ENCODE data around the gene GPR161.

Gene GPR161

GRCh38 chr1:168110896-168111545 lies 25.7 kb downstream of the GPR161 start:
- no peak for DNase-seq (ENCODE audit: low read depth)

DNA sequence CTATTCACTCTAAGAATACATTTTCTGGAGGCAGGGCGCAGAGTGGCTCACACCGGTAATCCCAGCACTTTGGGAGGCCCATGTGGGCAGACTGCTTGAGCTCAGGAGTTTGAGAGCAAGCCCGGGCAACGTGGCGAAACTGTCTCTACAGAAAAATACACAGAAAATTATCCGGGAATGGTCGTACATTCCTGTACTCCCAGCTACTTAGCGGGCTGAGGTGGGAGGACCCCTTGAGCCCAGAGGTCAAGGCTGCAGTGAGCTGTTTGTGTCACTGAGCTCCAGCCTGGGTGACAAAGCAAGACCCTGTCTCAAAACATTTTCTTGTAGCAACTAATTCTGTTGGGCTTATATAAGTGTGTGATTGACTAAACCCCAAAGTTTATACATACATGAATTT lies 30.5 kb downstream of the GPR161 start:
- DNase-seq (ENCODE audit: low read depth) = no peak

- DNase-seq (ENCODE audit: low read depth) = no peak
Observed at GRCh38 chr1:168105846-168106245, 30.9 kb downstream of the GPR161 start.

GRCh38 chr1:168104535-168104934 lies 32.2 kb downstream of the GPR161 start:
- DNase-seq (ENCODE audit: low read depth) = no peak

DNA sequence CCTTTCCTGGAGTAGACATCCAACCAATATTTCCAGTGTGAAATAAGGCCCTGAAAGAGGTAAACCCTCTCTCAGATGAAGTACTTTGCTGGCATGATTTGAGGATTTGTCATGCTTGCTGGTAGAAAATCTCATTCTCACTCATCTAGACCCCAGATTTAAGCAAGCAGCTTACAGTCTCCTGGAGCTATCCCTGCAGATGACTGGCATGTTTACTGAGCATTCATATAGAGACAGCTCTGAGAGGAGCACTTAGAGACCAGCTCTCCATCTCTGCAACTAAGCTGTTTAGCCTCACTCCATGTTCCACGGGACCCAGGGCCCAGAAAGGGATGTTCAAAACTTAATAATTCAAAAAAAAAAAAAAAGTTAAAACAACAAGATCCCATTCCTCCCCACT lies 34.2 kb downstream of the GPR161 start:
- DNase-seq (ENCODE audit: low read depth) = no peak

- DNase-seq (ENCODE audit: low read depth) = no peak
Observed at GRCh38 chr1:168101336-168101735, 35.4 kb downstream of the GPR161 start.

GRCh38 chr1:168100315-168101002 lies 36.3 kb downstream of the GPR161 start:
- DNase-seq (ENCODE audit: low read depth) = no peak

DNA sequence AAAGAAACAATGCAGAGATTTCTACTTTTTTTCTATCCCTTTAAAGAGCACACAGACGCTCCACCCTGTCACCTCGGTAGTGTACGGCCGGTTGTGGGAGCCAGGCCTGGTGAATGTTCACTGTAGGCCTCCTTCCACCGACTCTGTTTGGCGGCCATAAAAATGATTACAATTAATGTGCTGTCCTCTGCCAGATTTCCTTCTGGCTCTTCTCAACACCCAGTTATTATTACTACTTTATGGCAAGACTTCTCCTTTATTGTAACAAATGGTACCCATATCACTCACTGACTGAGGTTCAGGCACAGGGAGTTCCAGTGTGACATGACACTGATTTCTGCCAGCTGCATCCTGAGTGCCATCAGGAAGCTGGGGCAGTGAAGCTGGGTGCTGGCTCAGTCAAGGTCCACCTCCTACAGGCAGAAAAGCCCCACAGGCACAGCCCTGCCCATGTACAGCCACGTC lies 37.4 kb downstream of the GPR161 start:
- no peak for DNase-seq (ENCODE audit: low read depth)

GRCh38 chr1:168098534-168099320 lies 38.0 kb downstream of the GPR161 start:
- DNase-seq (ENCODE audit: low read depth) = no peak

DNA sequence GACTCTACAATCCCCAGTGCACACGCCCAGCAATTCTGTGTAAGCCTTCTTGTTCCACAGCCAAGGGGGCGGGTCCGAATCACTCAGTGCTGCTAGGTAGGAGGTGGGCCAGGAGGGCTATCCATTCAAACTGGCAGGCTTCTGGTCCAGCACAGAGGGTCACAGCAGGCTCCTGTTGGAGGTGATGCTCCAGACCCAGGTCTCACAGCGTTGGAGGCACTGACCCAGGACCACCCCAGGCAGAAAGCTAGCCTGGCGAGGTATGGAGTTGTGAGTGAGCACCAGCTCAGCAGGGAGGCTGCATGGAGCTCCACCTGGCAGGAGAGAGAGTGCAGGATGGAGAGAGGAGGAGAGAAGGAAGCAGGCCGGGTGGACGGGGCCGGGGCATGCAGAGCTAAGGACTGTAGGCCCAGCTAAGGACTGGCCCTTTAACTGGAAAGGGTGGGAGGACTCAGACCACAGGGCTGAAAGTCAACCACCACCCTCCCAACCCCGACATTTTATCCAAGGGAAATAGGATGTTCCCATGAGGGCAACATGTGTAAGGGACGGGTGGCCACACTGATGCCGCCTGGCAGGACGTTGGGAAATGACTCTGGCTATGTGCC lies 38.7 kb downstream of the GPR161 start:
- no peak for DNase-seq (ENCODE audit: low read depth)

- no peak for DNase-seq (ENCODE audit: low read depth)
Observed at GRCh38 chr1:168096296-168097165, 40.2 kb downstream of the GPR161 start.

DNA sequence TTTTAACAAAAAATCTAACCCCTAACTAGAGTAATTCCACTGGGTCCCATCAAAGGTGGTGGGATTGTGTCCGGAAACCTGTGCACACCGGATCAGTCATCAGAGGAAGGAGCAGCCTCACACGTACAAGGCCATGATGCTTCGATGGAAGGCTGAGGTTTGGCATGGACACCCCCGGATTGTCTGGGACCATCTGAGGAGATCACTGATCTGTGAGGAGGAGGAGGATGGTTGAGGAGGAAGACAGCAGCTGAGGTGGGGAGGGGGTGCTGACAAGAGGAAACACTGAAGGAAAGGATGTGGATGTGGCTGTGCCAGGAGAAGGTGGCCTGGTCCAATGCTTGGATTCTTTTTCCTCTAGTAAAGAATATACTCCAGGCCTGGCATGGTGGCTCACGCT lies 41.3 kb downstream of the GPR161 start:
- DNase-seq (ENCODE audit: low read depth) = no peak

GRCh38 chr1:168093616-168094015 lies 43.1 kb downstream of the GPR161 start:
- DNase-seq (ENCODE audit: low read depth) = no peak

GRCh38 chr1:168092566-168093355 lies 44.0 kb downstream of the GPR161 start:
- DNase-seq (ENCODE audit: low read depth) = no peak

DNA sequence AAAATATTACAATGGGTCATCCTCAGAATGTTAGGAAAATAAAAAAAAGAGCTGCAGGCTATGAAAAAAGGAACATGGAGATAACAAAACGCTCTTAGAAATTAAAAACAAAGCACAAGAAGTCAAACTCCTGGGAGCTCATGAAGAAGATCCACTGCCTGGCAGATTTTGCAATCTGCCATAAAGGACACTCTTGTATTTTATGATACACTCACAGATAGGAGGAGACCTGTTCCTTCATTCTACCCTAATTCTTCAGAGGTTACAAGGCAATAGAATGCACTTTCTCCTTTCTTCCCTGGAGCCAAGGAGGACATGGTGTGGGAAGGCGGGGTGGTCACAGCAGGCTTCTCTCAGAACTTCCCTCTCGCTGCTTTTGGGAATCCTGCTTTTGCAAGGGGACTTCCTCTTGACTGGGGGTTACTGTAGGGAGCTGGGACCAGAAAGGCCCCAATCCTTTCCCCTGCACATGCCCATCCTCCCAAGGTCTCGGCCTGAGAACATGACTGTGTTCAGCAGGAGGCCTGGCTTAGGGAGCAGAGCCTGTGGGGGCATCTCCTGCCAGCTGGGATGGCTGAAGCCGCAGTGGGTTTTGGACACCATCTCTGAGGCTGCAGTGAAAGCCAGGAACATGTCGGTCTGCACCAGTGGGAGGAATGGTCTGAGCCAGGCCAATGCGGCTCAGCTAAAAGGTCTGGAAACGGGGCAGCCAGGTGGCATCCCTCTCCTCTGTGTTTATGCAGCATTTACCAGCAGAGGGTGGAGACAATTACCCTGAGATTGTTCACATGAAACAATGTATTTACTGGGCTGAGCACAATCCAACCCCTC lies 44.8 kb downstream of the GPR161 start:
- DNase-seq (ENCODE audit: low read depth) = no peak

DNA sequence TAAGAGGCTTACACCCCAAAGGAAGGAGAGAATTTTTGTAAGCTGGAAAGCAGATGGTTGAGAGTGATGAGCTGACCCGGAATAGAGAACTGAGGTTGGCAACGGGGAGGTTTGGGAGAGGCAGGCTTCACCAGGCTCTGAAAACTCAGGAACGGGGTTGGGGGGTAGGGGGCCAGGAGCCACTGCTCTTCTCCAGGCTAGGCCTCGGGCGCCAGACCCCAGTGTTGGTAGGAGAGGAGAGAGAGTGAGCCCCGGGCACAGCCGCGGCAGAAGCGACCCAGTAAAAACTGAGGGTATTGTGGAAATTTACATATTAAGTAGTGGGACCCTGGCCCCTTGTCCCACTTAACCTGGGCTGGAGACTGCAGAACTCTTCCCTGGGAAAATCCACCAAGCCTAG lies 45.7 kb downstream of the GPR161 start:
- no peak for DNase-seq (ENCODE audit: low read depth)

DNA sequence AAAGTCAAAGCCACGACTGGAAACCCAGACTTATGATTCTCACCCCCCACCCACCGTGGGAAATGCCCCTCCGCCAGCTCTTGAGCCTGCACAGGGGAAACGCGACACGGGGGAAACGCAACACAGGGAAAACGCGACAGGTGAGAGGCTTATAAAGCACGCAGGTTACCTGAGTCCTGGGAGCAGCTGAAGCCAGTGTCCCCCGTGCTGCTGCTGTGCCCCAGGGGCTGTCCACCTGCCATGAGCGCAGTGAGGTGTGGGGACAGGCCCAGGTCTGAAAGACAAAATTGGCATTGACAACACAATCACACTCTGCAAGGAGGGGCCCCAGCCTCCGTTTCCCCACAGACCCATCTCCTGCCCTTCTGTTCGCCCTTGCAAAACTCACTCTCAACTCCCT lies 46.3 kb downstream of the GPR161 start:
- DNase-seq (ENCODE audit: low read depth) = no peak

- no peak for DNase-seq (ENCODE audit: low read depth)
Observed at GRCh38 chr1:168089979-168090337, 46.8 kb downstream of the GPR161 start.

GRCh38 chr1:168089326-168089978 lies 47.3 kb downstream of the GPR161 start:
- DNase-seq (ENCODE audit: low read depth) = no peak
